ENCODE data around the gene ANKRD30A. TPM values are rescaled to one million over a fixed set of nuclear protein-coding genes. Genes with fewer than 3 reads are reported as not detected.

Gene ANKRD30A
- total RNA-seq, 2 experiments from 2014 or later: not detected

DNA sequence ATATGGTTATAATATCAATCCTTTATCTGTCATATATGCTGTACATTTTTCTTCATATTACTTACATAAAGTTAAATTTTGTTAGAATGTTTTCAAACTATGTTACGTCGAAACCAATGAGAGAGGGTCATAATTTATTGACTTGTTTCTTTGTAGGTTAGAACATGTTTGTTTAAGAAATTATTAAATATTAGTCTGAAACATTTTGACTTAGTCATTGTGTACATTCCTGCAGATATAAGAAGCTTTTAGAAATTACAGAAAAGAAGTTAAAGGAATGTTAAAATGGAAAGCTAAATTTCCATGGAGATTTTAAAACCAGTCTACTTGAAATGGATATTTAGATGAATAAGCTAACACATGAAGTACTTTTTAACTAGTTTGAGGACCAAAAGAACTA lies 99.8 kb downstream of the ANKRD30A start:
- H3K4me1 Mint-ChIP-seq (ENCODE audit: low read depth): no peaks in the 10 kb centered on the region
- H3K27ac Mint-ChIP-seq: no peak overlapping the region
- no peak overlapping the region for H3K4me3 Mint-ChIP-seq
- H3K9me3 Mint-ChIP-seq: peaks cover 9% of the 10 kb centered on the region
- TF ChIP-seq, protein P1, sequence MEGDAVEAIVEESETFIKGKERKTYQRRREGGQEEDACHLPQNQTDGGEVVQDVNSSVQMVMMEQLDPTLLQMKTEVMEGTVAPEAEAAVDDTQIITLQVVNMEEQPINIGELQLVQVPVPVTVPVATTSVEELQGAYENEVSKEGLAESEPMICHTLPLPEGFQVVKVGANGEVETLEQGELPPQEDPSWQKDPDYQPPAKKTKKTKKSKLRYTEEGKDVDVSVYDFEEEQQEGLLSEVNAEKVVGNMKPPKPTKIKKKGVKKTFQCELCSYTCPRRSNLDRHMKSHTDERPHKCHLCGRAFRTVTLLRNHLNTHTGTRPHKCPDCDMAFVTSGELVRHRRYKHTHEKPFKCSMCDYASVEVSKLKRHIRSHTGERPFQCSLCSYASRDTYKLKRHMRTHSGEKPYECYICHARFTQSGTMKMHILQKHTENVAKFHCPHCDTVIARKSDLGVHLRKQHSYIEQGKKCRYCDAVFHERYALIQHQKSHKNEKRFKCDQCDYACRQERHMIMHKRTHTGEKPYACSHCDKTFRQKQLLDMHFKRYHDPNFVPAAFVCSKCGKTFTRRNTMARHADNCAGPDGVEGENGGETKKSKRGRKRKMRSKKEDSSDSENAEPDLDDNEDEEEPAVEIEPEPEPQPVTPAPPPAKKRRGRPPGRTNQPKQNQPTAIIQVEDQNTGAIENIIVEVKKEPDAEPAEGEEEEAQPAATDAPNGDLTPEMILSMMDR (IDR thresholded peaks at IDR 0.05): no peak
- Histone ChIP-seq H3K4me1 (ENCODE audit: insufficient read depth, low read length) (no peaks in the 10 kb centered on the region), H3K4me3 (ENCODE audit: low read length) (no peak overlapping the region), H3K9me3 (ENCODE audit: control insufficient read depth in 1 of 2, insufficient read depth in 1 of 2, low read length in 2 of 2) (no peaks in the 10 kb centered on the region), H3K36me3 (ENCODE audit: insufficient read depth, low read length) (no peaks in the 10 kb centered on the region), H3K27me3 (ENCODE audit: control insufficient read depth in 1 of 2, insufficient read depth in 2 of 2, low read length in 2 of 2) (no peaks in the 10 kb centered on the region), H3K27ac (ENCODE audit: low read depth in 1 of 2, low read length in 2 of 2) (no peak overlapping the region)
- H3K27me3 Mint-ChIP-seq: no peaks in the 10 kb centered on the region
- DNase-seq (no peak), ATAC-seq (ENCODE audit: poor library complexity) (no peak)
- intact Hi-C loops (cut with DNase I, micrococcal nuclease): no loop called here
- CTCF ChIA-PET: no interaction called here
- POLR2A ChIA-PET: no interaction called here
- no peaks in the 10 kb centered on the region for H3K36me3 Mint-ChIP-seq (ENCODE audit: low read depth)

DNA sequence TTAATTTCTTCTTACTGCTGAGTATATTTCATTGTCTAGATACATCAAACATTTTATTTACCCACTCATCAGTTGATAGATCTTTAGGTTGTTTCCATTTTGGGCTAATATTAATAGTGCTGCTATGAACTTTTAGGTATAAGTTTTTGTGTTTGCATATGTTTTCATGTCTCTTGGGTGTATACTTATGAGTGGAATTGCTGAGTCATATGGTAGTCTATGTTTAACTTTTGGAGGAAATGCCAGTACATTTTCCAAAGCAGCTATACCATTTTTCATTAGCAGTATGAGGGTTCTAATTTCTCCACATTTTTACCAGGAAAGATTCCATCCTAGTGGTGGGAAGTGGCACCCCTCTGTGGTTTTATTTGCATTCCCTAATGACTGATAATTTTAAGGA lies 101.1 kb downstream of the ANKRD30A start:
- Histone ChIP-seq H3K27ac (ENCODE audit: low read depth in 1 of 2, low read length in 2 of 2) (no peak overlapping the region), H3K4me3 (ENCODE audit: low read length) (no peak overlapping the region), H3K4me1 (ENCODE audit: insufficient read depth, low read length) (no peaks in the 10 kb centered on the region), H3K9me3 (ENCODE audit: control insufficient read depth in 1 of 2, insufficient read depth in 1 of 2, low read length in 2 of 2) (no peaks in the 10 kb centered on the region), H3K36me3 (ENCODE audit: insufficient read depth, low read length) (no peaks in the 10 kb centered on the region), H3K27me3 (ENCODE audit: control insufficient read depth in 1 of 2, insufficient read depth in 2 of 2, low read length in 2 of 2) (no peaks in the 10 kb centered on the region)
- no peak for ATAC-seq (ENCODE audit: poor library complexity)
- Mint-ChIP-seq H3K4me1 (ENCODE audit: low read depth) (no peaks in the 10 kb centered on the region), H3K27me3 (no peaks in the 10 kb centered on the region), H3K4me3 (no peak overlapping the region), H3K36me3 (ENCODE audit: low read depth) (no peaks in the 10 kb centered on the region), H3K9me3 (peaks cover 5% of the 10 kb centered on the region), H3K27ac (no peak overlapping the region)
- TF ChIP-seq, protein P1 (IDR thresholded peaks at IDR 0.05): no peak
- CTCF ChIA-PET: no interaction called here
- intact Hi-C loops (cut with DNase I, micrococcal nuclease): no loop called here
- no peak for DNase-seq
- POLR2A ChIA-PET: no interaction called here

DNA sequence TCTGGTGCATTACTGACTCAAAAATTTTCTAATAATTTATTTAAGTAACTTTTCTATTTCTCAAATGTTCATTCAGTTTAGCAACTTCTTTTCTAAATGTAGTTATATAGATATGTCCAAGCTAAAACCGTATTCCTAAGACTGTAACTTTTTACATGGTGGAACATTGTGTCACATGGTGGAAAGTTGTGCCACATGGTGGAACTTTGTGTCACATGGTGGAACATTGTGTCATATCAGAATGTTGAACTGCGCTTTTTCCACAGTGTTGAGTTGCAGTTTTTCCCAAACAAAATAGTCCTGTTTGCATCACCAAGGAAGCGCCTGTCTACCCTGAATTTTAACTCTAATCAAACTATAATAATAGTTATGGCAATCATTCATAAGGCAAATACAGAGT lies 109.3 kb downstream of the ANKRD30A start:
- H3K4me1 Mint-ChIP-seq (ENCODE audit: low read depth): no peaks in the 10 kb centered on the region
- no peaks in the 10 kb centered on the region for H3K36me3 Mint-ChIP-seq (ENCODE audit: low read depth)
- no peak overlapping the region for H3K27ac Mint-ChIP-seq
- no peaks in the 10 kb centered on the region for H3K27me3 Mint-ChIP-seq
- Histone ChIP-seq H3K9me3 (ENCODE audit: control insufficient read depth in 1 of 2, insufficient read depth in 1 of 2, low read length in 2 of 2) (peaks cover 0 to 5% of the 10 kb centered on the region in 2 experiments), H3K27ac (ENCODE audit: low read depth in 1 of 2, low read length in 2 of 2) (no peak overlapping the region), H3K36me3 (ENCODE audit: insufficient read depth, low read length) (no peaks in the 10 kb centered on the region), H3K4me1 (ENCODE audit: insufficient read depth, low read length) (no peaks in the 10 kb centered on the region), H3K27me3 (ENCODE audit: control insufficient read depth in 1 of 2, insufficient read depth in 2 of 2, low read length in 2 of 2) (no peaks in the 10 kb centered on the region), H3K4me3 (ENCODE audit: low read length) (no peak overlapping the region)
- no peak overlapping the region for H3K4me3 Mint-ChIP-seq
- CTCF ChIA-PET: no interaction called here
- POLR2A ChIA-PET: no interaction called here
- TF ChIP-seq, protein P1 (IDR thresholded peaks at IDR 0.05): no peak
- intact Hi-C loops (cut with DNase I, micrococcal nuclease): loop anchor here in 1 of 2 experiments (10.0 kb wide), 1 partner anchor 60 kb away; no protein-coding TSS in a partner anchor
- DNase-seq: no peak
- ATAC-seq (ENCODE audit: poor library complexity): no peak
- peaks cover 8% of the 10 kb centered on the region for H3K9me3 Mint-ChIP-seq

All from CD4-positive, alpha-beta T cell (primary cell).